Fibroblast of mammary gland (primary cell): ENCODE data around the gene HOXD3.

Source experiments
- DNase-seq: peaks from one replicate; pipeline ENCODE4 v3.0.0-alpha.2; 2010; ENCODE audit warnings: low read depth
- H3K4me3 ChIP-seq: 2 replicates; pipeline ENCODE4 v1.5.1; 2011; ENCODE audit warnings: low read depth, mild to moderate bottlenecking, low read length, moderate library complexity; ENCODE audit not compliant: control insufficient read depth
- TF ChIP-seq, protein P1 (sequence below): conservative IDR thresholded peaks from 2 replicates; pipeline ENCODE4 v1.5.1; 2011; ENCODE audit warnings: low read depth, low read length, inconsistent platforms; ENCODE audit not compliant: control insufficient read depth, insufficient read depth

Gene HOXD3

GRCh38 chr2:176189681-176190641 lies 32.9 kb downstream of the HOXD3 start:
- H3K4me3 ChIP-seq, result no peak overlapping the region
- TF ChIP-seq, protein P1, sequence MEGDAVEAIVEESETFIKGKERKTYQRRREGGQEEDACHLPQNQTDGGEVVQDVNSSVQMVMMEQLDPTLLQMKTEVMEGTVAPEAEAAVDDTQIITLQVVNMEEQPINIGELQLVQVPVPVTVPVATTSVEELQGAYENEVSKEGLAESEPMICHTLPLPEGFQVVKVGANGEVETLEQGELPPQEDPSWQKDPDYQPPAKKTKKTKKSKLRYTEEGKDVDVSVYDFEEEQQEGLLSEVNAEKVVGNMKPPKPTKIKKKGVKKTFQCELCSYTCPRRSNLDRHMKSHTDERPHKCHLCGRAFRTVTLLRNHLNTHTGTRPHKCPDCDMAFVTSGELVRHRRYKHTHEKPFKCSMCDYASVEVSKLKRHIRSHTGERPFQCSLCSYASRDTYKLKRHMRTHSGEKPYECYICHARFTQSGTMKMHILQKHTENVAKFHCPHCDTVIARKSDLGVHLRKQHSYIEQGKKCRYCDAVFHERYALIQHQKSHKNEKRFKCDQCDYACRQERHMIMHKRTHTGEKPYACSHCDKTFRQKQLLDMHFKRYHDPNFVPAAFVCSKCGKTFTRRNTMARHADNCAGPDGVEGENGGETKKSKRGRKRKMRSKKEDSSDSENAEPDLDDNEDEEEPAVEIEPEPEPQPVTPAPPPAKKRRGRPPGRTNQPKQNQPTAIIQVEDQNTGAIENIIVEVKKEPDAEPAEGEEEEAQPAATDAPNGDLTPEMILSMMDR, result no peak

DNA sequence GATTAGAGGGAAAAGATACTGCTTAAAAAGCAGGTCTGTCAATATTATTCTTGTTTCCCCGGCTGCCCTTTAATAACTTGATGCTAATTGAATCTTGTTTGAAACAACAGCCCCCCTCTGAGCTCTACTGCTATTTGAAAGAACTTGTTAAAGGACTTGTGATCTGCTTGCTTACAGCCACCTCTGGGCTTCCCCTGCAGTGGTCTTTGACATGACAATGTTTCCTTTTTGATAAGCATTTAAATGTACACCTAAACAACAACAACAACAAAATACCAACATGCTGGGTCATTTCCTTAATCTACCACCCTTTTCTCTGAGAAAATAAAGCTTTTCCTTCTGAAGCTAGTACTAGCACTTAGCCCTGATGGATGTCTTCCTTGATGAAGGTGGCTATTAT lies 35.2 kb downstream of the HOXD3 start:
- no peak for DNase-seq
- H3K4me3 ChIP-seq, result no peak overlapping the region
- TF ChIP-seq, protein P1, result no peak

More at GRCh38 chr2:176189681-176190641, 32.9 kb downstream of the HOXD3 start:
- no peak for DNase-seq

DNA sequence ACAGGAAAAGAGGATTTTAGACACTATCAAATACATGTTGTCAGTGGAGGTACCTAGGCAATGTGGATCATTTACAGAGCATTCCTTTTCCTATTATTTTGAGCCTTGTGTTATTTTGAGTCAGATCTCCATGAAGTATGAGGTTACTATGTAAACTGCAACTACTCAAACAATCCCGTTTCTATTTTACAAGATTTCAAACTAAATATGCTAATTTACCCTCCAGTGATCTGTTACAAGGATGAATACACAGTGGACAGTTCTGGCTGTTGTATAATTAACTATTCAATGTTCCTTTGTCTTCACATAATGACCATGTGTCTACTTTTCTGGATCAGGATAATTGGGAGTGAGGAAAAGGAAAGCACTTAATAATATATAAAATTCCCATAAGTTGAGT lies 35.9 kb downstream of the HOXD3 start:
- TF ChIP-seq, protein P1, result no peak

GRCh38 chr2:176199902-176200301 lies 42.8 kb downstream of the HOXD3 start:
- no peak for DNase-seq
- no peak overlapping the region for H3K4me3 ChIP-seq
- TF ChIP-seq, protein P1, result no peak

More for the DNA sequence above, 35.9 kb downstream of the HOXD3 start:
- no peak for DNase-seq
- no peak overlapping the region for H3K4me3 ChIP-seq

DNA sequence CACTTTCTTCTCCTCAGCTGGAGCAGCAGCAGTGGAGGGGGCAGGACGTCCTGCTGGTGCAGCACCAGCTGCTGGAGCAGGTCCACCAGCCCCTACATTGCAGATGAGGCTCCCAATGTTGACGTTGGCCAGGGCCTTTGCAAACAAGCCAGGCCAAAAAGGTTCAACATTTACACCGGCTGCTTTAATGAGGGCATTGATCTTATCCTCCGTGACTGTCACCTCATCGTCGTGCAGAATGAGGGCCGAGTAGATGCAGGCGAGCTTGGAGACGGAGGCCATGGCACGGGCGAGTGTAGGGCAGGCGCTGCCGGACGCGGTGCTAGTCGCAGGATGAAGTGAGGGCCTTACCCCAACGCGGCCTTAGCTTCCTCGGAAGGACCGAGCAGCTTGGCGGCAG lies 43.9 kb downstream of the HOXD3 start:
- TF ChIP-seq, protein P1, result no peak
- H3K4me3 ChIP-seq, result no peak overlapping the region
- no peak for DNase-seq

DNA sequence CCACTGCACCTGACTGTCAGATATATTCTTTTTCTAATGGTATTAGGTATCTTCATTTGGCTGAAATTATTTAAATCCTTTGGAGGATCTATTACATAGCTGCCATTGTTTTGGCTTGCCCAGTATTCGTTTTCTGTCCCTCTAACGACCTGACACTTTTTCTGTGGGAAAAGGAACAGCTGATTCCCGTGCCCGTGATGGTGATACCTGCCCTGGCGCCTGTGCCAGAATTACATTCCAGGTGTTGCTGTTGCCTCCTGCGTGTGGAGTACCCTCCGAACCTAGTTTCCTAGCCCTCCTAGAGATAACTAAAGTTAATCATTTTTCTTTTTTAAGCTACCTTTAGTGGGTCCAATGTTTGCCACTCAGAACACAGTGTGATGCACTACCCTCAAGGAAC lies 45.4 kb downstream of the HOXD3 start:
- TF ChIP-seq, protein P1, result no peak
- no peak for DNase-seq
- H3K4me3 ChIP-seq, result no peak overlapping the region

DNA sequence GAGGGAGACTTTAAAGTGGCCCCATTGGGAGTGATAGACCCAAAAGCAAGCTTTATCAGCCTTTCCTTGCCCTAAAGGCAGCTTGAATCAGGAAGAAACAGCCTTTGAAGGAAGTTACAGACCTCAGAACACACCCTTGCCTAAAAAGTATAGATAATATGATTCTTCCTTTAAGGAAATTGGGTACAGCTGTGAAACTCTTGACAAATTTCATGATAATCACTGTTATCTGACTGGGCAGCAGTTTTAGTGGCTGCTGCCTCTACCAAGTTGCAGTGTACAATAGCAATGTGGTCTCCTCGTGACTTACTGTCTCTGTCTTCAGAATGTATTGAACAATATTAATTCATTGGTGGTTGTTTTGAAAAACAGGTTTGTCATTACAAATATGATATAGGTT lies 48.0 kb downstream of the HOXD3 start:
- no peak for DNase-seq
- TF ChIP-seq, protein P1, result no peak
- no peak overlapping the region for H3K4me3 ChIP-seq
